ENCODE measurements around the gene ADIPOQ.
"Not testable (repeated sequence)": the region's sequence is repeated elsewhere in the genome, so short reads cannot be mapped to it uniquely, and the experiment has no call there.

GRCh38 chr3:186865215-186865853, 22.8 kb downstream of the ADIPOQ start:
- not testable (repeated sequence) for TF ChIP-seq CTCF (optimal IDR thresholded peaks at IDR 0.05 in 1 of 3, IDR thresholded peaks at IDR 0.05 in 1 of 3, conservative IDR thresholded peaks at IDR 0.05 in 1 of 3; ENCODE audit: extremely low read depth in 1 of 3, insufficient read depth in 2 of 3, low read length in 3 of 3); EZH2 (IDR thresholded peaks at IDR 0.05; ENCODE audit: low read length)
